Measurements from ENCODE around the gene ZFC3H1. TPM values are rescaled to one million over a fixed set of nuclear protein-coding genes. Genes with fewer than 3 reads are reported as not detected.

ZFC3H1 gene
- total RNA-seq, 2 experiments from 2014 or later, result 31.1 to 66.8 TPM

DNA sequence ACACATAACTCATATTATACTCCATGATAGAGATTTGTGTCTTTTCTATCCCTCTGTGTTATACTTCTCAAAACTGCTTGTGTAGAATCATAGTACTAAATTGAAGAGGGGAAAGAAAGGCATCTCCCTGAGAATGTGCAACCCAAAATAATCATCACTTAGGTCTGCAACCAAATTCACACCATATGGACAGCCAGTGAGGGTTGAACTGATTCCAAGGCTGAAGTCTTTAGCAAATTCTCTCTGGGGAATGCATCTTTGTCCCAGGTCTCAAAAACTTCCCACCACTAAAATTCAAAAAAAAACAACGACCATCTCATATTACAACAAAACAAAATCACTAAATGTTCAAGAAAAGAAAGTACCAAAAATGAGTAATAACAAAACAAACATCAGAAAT is 11.0 kb downstream of the ZFC3H1 start:
- peaks cover 92% of the 10 kb centered on the region for H3K79me2 ChIP-seq (ENCODE audit: insufficient read depth, low read depth, low read length)
- peaks cover 30% of the 10 kb centered on the region for H3K9me3 ChIP-seq (ENCODE audit: low read length)
- no peaks in the 10 kb centered on the region for H4K20me1 ChIP-seq (ENCODE audit: insufficient read depth, low read length)
- peaks cover 96% of the 10 kb centered on the region for H3K36me3 ChIP-seq (ENCODE audit: insufficient read depth, low read length)
- CTCF ChIA-PET (ENCODE audit: unreplicated experiment), result no interaction called here
- H3K4me3 ChIP-seq (ENCODE audit: low read depth, low read length, poor library complexity, severe bottlenecking), result no peak overlapping the region
- H3K4me1 ChIP-seq (ENCODE audit: insufficient read depth, low read length, poor library complexity, severe bottlenecking), result no peaks in the 10 kb centered on the region
- H3K27ac ChIP-seq (ENCODE audit: low read depth, low read length, poor library complexity, severe bottlenecking), result no peak overlapping the region
- intact Hi-C loops (cut with micrococcal nuclease; ENCODE audit: unreplicated experiment), result no loop called here
- H2AFZ ChIP-seq (ENCODE audit: low read length), result no peak overlapping the region
- TF ChIP-seq, protein P1, sequence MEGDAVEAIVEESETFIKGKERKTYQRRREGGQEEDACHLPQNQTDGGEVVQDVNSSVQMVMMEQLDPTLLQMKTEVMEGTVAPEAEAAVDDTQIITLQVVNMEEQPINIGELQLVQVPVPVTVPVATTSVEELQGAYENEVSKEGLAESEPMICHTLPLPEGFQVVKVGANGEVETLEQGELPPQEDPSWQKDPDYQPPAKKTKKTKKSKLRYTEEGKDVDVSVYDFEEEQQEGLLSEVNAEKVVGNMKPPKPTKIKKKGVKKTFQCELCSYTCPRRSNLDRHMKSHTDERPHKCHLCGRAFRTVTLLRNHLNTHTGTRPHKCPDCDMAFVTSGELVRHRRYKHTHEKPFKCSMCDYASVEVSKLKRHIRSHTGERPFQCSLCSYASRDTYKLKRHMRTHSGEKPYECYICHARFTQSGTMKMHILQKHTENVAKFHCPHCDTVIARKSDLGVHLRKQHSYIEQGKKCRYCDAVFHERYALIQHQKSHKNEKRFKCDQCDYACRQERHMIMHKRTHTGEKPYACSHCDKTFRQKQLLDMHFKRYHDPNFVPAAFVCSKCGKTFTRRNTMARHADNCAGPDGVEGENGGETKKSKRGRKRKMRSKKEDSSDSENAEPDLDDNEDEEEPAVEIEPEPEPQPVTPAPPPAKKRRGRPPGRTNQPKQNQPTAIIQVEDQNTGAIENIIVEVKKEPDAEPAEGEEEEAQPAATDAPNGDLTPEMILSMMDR (conservative IDR thresholded peaks at IDR 0.05; ENCODE audit: low read length), result no peak
- no peak for TF ChIP-seq EZH2phosphoT487 (IDR thresholded peaks at IDR 0.05; ENCODE audit: borderline replicate concordance, low read depth, low read length)
- DNase-seq (ENCODE audit: low spot score), result no peak
- no peaks in the 10 kb centered on the region for H3K9me2 ChIP-seq (ENCODE audit: insufficient read depth, low read length)
- H3K4me2 ChIP-seq (ENCODE audit: low read length), result no peak overlapping the region
- no TSS peak for BruUV-seq (replicated peaks)
- POLR2A ChIA-PET, result no interaction called here

- Histone ChIP-seq H3K27ac (ENCODE audit: low read depth, low read length, poor library complexity, severe bottlenecking) (no peak overlapping the region), H3K79me2 (ENCODE audit: insufficient read depth, low read depth, low read length) (peaks cover 80% of the 10 kb centered on the region; the same call in 1 of the 2 replicates), H3K9me2 (ENCODE audit: insufficient read depth, low read length) (no peaks in the 10 kb centered on the region), H3K9me3 (ENCODE audit: low read length) (peaks cover 22% of the 10 kb centered on the region), H3K4me2 (ENCODE audit: low read length) (no peak overlapping the region), H3K4me1 (ENCODE audit: insufficient read depth, low read length, poor library complexity, severe bottlenecking) (no peaks in the 10 kb centered on the region), H3K4me3 (ENCODE audit: low read depth, low read length, poor library complexity, severe bottlenecking) (no peak overlapping the region), H4K20me1 (ENCODE audit: insufficient read depth, low read length) (no peaks in the 10 kb centered on the region), H3K36me3 (ENCODE audit: insufficient read depth, low read length) (peaks cover 95% of the 10 kb centered on the region), H2AFZ (ENCODE audit: low read length) (no peak overlapping the region)
- intact Hi-C loops (cut with micrococcal nuclease; ENCODE audit: unreplicated experiment), result no loop called here
- TF ChIP-seq, protein P1 (conservative IDR thresholded peaks at IDR 0.05; ENCODE audit: low read length), result no peak
- TF ChIP-seq EZH2phosphoT487 (IDR thresholded peaks at IDR 0.05; ENCODE audit: borderline replicate concordance, low read depth, low read length), result no peak
- ChIA-PET CTCF (ENCODE audit: unreplicated experiment) (interaction anchor here (0.6 kb wide), 1 partner anchor 647 kb away, joined by 4 read pairs; no protein-coding TSS in a partner anchor), POLR2A (interaction anchor here (0.7 kb wide), 1 partner anchor 97 kb away, joined by 3 read pairs; no protein-coding TSS in a partner anchor)
- BruUV-seq (replicated peaks), result no TSS peak
- no peak for DNase-seq (ENCODE audit: low spot score)
Measured at GRCh38 chr12:71649401-71649800, 14.2 kb downstream of the ZFC3H1 start.

- Histone ChIP-seq H3K9me3 (ENCODE audit: low read length) (peaks cover 14% of the 10 kb centered on the region), H3K4me1 (ENCODE audit: insufficient read depth, low read length, poor library complexity, severe bottlenecking) (no peaks in the 10 kb centered on the region), H4K20me1 (ENCODE audit: insufficient read depth, low read length) (no peaks in the 10 kb centered on the region), H3K36me3 (ENCODE audit: insufficient read depth, low read length) (peaks cover 95% of the 10 kb centered on the region), H3K4me3 (ENCODE audit: low read depth, low read length, poor library complexity, severe bottlenecking) (no peak overlapping the region), H3K9me2 (ENCODE audit: insufficient read depth, low read length) (no peaks in the 10 kb centered on the region), H3K27ac (ENCODE audit: low read depth, low read length, poor library complexity, severe bottlenecking) (no peak overlapping the region), H3K4me2 (ENCODE audit: low read length) (no peak overlapping the region), H3K79me2 (ENCODE audit: insufficient read depth, low read depth, low read length) (peaks cover 71% of the 10 kb centered on the region; the same call in 1 of the 2 replicates), H2AFZ (ENCODE audit: low read length) (no peak overlapping the region)
- POLR2A ChIA-PET, result no interaction called here
- TF ChIP-seq EZH2phosphoT487 (IDR thresholded peaks at IDR 0.05; ENCODE audit: borderline replicate concordance, low read depth, low read length), result no peak
- TF ChIP-seq, protein P1 (conservative IDR thresholded peaks at IDR 0.05; ENCODE audit: low read length), result no peak
- BruUV-seq (replicated peaks), result no TSS peak
- CTCF ChIA-PET (ENCODE audit: unreplicated experiment), result no interaction called here
- intact Hi-C loops (cut with micrococcal nuclease; ENCODE audit: unreplicated experiment), result no loop called here
- no peak for DNase-seq (ENCODE audit: low spot score)
Measured at GRCh38 chr12:71648537-71648936, 15.1 kb downstream of the ZFC3H1 start.

All from OCI-LY7 (cell line).